ENCODE results near the gene CAB39L. TPM values are rescaled to one million over a fixed set of nuclear protein-coding genes. Genes with fewer than 3 reads are reported as not detected.

The CAB39L gene
- total and polyA plus RNA-seq, 2 donors from 2014 or later, result 11.0 to 16.0 TPM

- no peaks in the 10 kb centered on the region for H3K27me3 ChIP-seq (ENCODE audit: control insufficient read depth, insufficient read depth, low read length)
- intact Hi-C loops (cut with DNase I), result no loop called here
- no peaks in the 10 kb centered on the region for H3K36me3 ChIP-seq (ENCODE audit: control insufficient read depth in 2 of 3, insufficient read depth in 3 of 3, low read length in 3 of 3)
- no peak overlapping the region for H3K4me3 ChIP-seq (ENCODE audit: low read length in 3 of 3)
- peak in 1 of 5 donors; percentile 19 for DNase-seq
- no peak for FAIRE-seq
- no peak overlapping the region for H3K27ac ChIP-seq (ENCODE audit: low read depth in 2 of 2, low read length in 2 of 2)
- TF ChIP-seq, protein P1, sequence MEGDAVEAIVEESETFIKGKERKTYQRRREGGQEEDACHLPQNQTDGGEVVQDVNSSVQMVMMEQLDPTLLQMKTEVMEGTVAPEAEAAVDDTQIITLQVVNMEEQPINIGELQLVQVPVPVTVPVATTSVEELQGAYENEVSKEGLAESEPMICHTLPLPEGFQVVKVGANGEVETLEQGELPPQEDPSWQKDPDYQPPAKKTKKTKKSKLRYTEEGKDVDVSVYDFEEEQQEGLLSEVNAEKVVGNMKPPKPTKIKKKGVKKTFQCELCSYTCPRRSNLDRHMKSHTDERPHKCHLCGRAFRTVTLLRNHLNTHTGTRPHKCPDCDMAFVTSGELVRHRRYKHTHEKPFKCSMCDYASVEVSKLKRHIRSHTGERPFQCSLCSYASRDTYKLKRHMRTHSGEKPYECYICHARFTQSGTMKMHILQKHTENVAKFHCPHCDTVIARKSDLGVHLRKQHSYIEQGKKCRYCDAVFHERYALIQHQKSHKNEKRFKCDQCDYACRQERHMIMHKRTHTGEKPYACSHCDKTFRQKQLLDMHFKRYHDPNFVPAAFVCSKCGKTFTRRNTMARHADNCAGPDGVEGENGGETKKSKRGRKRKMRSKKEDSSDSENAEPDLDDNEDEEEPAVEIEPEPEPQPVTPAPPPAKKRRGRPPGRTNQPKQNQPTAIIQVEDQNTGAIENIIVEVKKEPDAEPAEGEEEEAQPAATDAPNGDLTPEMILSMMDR (IDR thresholded peaks at IDR 0.05; ENCODE audit: borderline replicate concordance, extremely low read depth, insufficient read depth), result no peak
- no peak overlapping the region for H3K9ac ChIP-seq (ENCODE audit: low read length in 3 of 3)
- peaks cover 0 to 1% (median 0%) of the 10 kb centered on the region in 3 donors for H3K9me3 ChIP-seq (ENCODE audit: control insufficient read depth in 2 of 3, insufficient read depth in 1 of 3, low read length in 3 of 3)
- H3K4me1 ChIP-seq (ENCODE audit: control insufficient read depth in 2 of 3, insufficient read depth in 2 of 3, low read depth in 1 of 3, low read length in 3 of 3), result no peaks in the 10 kb centered on the region
These were observed 76.0 kb downstream of the CAB39L start for GRCh38 chr13:49367640-49368422.

DNA sequence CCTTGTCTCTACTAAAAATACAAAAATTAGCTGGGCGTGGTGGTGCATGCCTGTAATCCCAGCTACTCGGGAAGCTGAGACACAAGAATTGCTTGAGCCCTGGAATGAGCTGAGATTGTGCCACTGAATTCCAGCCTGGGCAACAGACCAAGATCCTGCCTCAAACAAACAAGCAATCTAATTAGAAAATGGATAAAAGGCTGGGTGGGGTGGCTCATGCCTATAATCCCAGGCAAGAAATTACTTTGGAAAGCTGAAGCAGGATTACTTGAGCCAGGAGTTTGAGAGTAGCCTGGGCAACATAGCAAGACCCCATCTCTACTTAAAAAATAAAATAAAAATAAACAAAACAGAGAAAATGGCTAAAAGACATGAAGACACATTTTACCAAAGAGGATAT, 77.0 kb downstream of the CAB39L start:
- no peak overlapping the region for H3K27ac ChIP-seq (ENCODE audit: low read depth in 2 of 2, low read length in 2 of 2)
- FAIRE-seq, result no peak
- no peaks in the 10 kb centered on the region for H3K36me3 ChIP-seq (ENCODE audit: control insufficient read depth in 2 of 3, insufficient read depth in 3 of 3, low read length in 3 of 3)
- no peaks in the 10 kb centered on the region for H3K27me3 ChIP-seq (ENCODE audit: control insufficient read depth, insufficient read depth, low read length)
- H3K4me1 ChIP-seq (ENCODE audit: control insufficient read depth in 2 of 3, insufficient read depth in 2 of 3, low read depth in 1 of 3, low read length in 3 of 3), result no peaks in the 10 kb centered on the region
- no peak overlapping the region for H3K4me3 ChIP-seq (ENCODE audit: low read length in 3 of 3)
- peaks cover 0 to 1% (median 0%) of the 10 kb centered on the region in 3 donors for H3K9me3 ChIP-seq (ENCODE audit: control insufficient read depth in 2 of 3, insufficient read depth in 1 of 3, low read length in 3 of 3)
- no peak overlapping the region for H3K9ac ChIP-seq (ENCODE audit: low read length in 3 of 3)
- no peak for DNase-seq
- TF ChIP-seq, protein P1 (IDR thresholded peaks at IDR 0.05; ENCODE audit: borderline replicate concordance, extremely low read depth, insufficient read depth), result no peak
- intact Hi-C loops (cut with DNase I), result no loop called here

GRCh38 chr13:49357694-49358093, 86.2 kb downstream of the CAB39L start:
- DNase-seq, result no peak
- Histone ChIP-seq H3K9me3 (ENCODE audit: control insufficient read depth in 2 of 3, insufficient read depth in 1 of 3, low read length in 3 of 3) (no peaks in the 10 kb centered on the region), H3K36me3 (ENCODE audit: control insufficient read depth in 2 of 3, insufficient read depth in 3 of 3, low read length in 3 of 3) (no peaks in the 10 kb centered on the region), H3K27me3 (ENCODE audit: control insufficient read depth, insufficient read depth, low read length) (no peaks in the 10 kb centered on the region), H3K4me1 (ENCODE audit: control insufficient read depth in 2 of 3, insufficient read depth in 2 of 3, low read depth in 1 of 3, low read length in 3 of 3) (no peaks in the 10 kb centered on the region), H3K9ac (ENCODE audit: low read length in 3 of 3) (no peak overlapping the region), H3K27ac (ENCODE audit: low read depth in 2 of 2, low read length in 2 of 2) (no peak overlapping the region), H3K4me3 (ENCODE audit: low read length in 3 of 3) (no peak overlapping the region)
- intact Hi-C loops (cut with DNase I), result no loop called here
- no peak for FAIRE-seq
- TF ChIP-seq, protein P1 (IDR thresholded peaks at IDR 0.05; ENCODE audit: borderline replicate concordance, extremely low read depth, insufficient read depth), result no peak
